Ureter (tissue), 1 donor: ENCODE data around the gene MAPK1. TPM values are rescaled to one million over a fixed set of nuclear protein-coding genes. Genes with fewer than 3 reads are reported as not detected.
"Not testable (repeated sequence)": the region's sequence is repeated elsewhere in the genome, so short reads cannot be mapped to it uniquely, and the experiment has no call there.

Experiments
- DNase-seq: peaks from one replicate; pipeline ENCODE4 v3.0.0-alpha.2; 2020; ENCODE audit warnings: low spot score
- total RNA-seq: library from RNA; stranded (reverse); gene quantifications from one replicate; pipeline ENCODE4 v1.2.4, GENCODE V29; 2023
- donor health status: DM: yes; HTN: yes; CAD: no.

MAPK1 gene
- total RNA-seq, 1 donor from 2014 or later, result 136 TPM

GRCh38 chr22:21882754-21883333 lies 15.4 kb upstream of the MAPK1 start:
- DNase-seq, result not testable (repeated sequence)

GRCh38 chr22:21881841-21882753 lies 14.7 kb upstream of the MAPK1 start:
- no peak for DNase-seq

- no peak for DNase-seq
These were observed 9.2 kb upstream of the MAPK1 start for GRCh38 chr22:21876486-21877176.

- not testable (repeated sequence) for DNase-seq
These were observed 7.5 kb upstream of the MAPK1 start for GRCh38 chr22:21874953-21875352.

GRCh38 chr22:21873619-21874018 lies 6.2 kb upstream of the MAPK1 start:
- DNase-seq, result no peak

GRCh38 chr22:21872741-21873140 lies 5.3 kb upstream of the MAPK1 start:
- not testable (repeated sequence) for DNase-seq

GRCh38 chr22:21868651-21869050 lies 1.2 kb upstream of the MAPK1 start:
- DNase-seq, result no peak

- no peak for DNase-seq
These were observed 465 bp downstream of the MAPK1 start for GRCh38 chr22:21866833-21867527.

GRCh38 chr22:21865041-21865440 lies 2.4 kb downstream of the MAPK1 start:
- DNase-seq, result no peak

- DNase-seq, result no peak
These were observed 4.8 kb downstream of the MAPK1 start for GRCh38 chr22:21862386-21863245.

GRCh38 chr22:21861851-21862250 lies 5.6 kb downstream of the MAPK1 start:
- DNase-seq, result no peak

GRCh38 chr22:21861264-21861848 lies 6.1 kb downstream of the MAPK1 start:
- DNase-seq, result no peak

GRCh38 chr22:21860491-21861039 lies 6.9 kb downstream of the MAPK1 start:
- DNase-seq, result no peak

GRCh38 chr22:21858025-21858764 lies 9.2 kb downstream of the MAPK1 start:
- DNase-seq, result no peak

GRCh38 chr22:21857481-21857914 lies 9.9 kb downstream of the MAPK1 start:
- no peak for DNase-seq

GRCh38 chr22:21856868-21857267 lies 10.6 kb downstream of the MAPK1 start:
- no peak for DNase-seq

- no peak for DNase-seq
These were observed 11.2 kb downstream of the MAPK1 start for GRCh38 chr22:21856197-21856596.

- DNase-seq, result no peak
These were observed 11.8 kb downstream of the MAPK1 start for GRCh38 chr22:21855676-21856075.

GRCh38 chr22:21850660-21851059 lies 16.8 kb downstream of the MAPK1 start:
- DNase-seq, result no peak

GRCh38 chr22:21849489-21849888 lies 18.0 kb downstream of the MAPK1 start:
- no peak for DNase-seq
